Stomach (tissue), 9 donors: Measurements from ENCODE around the gene ATP2B2. TPM values are rescaled to one million over a fixed set of nuclear protein-coding genes. Genes with fewer than 3 reads are reported as not detected.

ENCODE experiments used
- DNase-seq, 2 donors: peaks; one replicate each; pipeline versions ENCODE4 v3.0.0 to v3.0.0-alpha.2; 2013 to 2019
- H3K27ac ChIP-seq, 5 donors: fragments of 200-600 bp in 4 of 5; sonication (generic) in 4 of 5; one replicate each; pipeline ENCODE4 v1.5.1; 2013 to 2019; ENCODE audit warnings: mild to moderate bottlenecking in 1 of 5, moderate library complexity in 1 of 5
- H3K27me3 ChIP-seq, 3 donors: fragments of 200-600 bp; sonication (generic); one replicate each; pipeline ENCODE4 v1.5.1; 2017 to 2019; ENCODE audit warnings: mixed run types in 1 of 3
- H3K36me3 ChIP-seq, 4 donors: fragments of 200-600 bp; sonication (generic); 1 replicate in 3 of 4; 2 replicates in 1 of 4; pipeline ENCODE4 v1.5.1; 2016 to 2019
- H3K4me1 ChIP-seq, 4 donors: fragments of 200-600 bp; sonication (generic); one replicate each; pipeline ENCODE4 v1.5.1; 2016 to 2019
- H3K4me3 ChIP-seq, 4 donors: fragments of 200-600 bp; sonication (generic) in 3 of 4; one replicate each; pipeline ENCODE4 v1.5.1; 2016 to 2019; ENCODE audit warnings: mild to moderate bottlenecking in 1 of 4
- H3K9me3 ChIP-seq, 4 donors: fragments of 200-600 bp; sonication (generic); one replicate each; pipeline ENCODE4 v1.5.1; 2016 to 2019
- CTCF ChIP-seq, 7 experiments: fragments of 450-650 bp in 4 of 7; fragments of 200-600 bp in 3 of 7; sonication (generic) in 3 of 7; IDR thresholded peaks; one replicate each; pipeline ENCODE4 v1.5.1; 2016 to 2019; ENCODE audit warnings: antibody characterized with exemption in 7 of 7, control low read depth in 2 of 7, mild to moderate bottlenecking in 1 of 7
- EP300 ChIP-seq: sonication (generic); formaldehyde crosslinking; IDR thresholded peaks from one replicate; pipeline ENCODE4 v1.6.1; 2017; ENCODE audit warnings: antibody characterized with exemption
- POLR2A ChIP-seq, 4 donors: fragments of 450-650 bp; IDR thresholded peaks; one replicate each; pipeline ENCODE4 v1.6.1; 2016; ENCODE audit warnings: antibody characterized with exemption in 4 of 4, control low read depth in 2 of 4, mild to moderate bottlenecking in 1 of 4, moderate library complexity in 1 of 4
- POLR2AphosphoS5 ChIP-seq, 3 donors: sonication (generic); formaldehyde crosslinking; IDR thresholded peaks; one replicate each; pipeline ENCODE4 v1.6.1; 2016; ENCODE audit warnings: antibody characterized with exemption in 3 of 3
- WGBS, 5 donors: extraction: QIAGEN DNeasy Blood & Tissue Kit in 3 of 5; methylation state at CpG; one replicate each; pipeline versions ENCODE4 v1.1.5 to v1.1.7; 2013 to 2018; 5-methylcytosine and 5-hydroxymethylcytosine counted together
- intact Hi-C: fragments of 100-400 bp; cut with DNase I; formaldehyde crosslinking; loops from one replicate; pipeline ENCODE4 v1.15.1; 2023; ENCODE audit warnings: low total_unique reads
- polyA plus RNA-seq, 3 donors: library from polyadenylated mRNA; stranded (reverse); fragments of 200-250 nt; gene quantifications; one replicate each; pipeline ENCODE4 v1.2.3, GENCODE V29; 2013
- total RNA-seq, 5 donors: library from RNA; depleted of rRNA; stranded (reverse); fragments of >200 nt; gene quantifications; one replicate each; pipeline versions ENCODE4 v1.1.0 to v1.2.3, GENCODE V29; 2014 to 2016
- donor health status: healthy with polysubstance abuse.
- donor health status: Bipolar disorder and iron deficiency.
- donor health status: healthy.

The ATP2B2 gene
- total and polyA plus RNA-seq, 8 donors = 0.03 to 0.37 TPM; not detected in 6

- H3K4me1 ChIP-seq = peaks cover under 1 to 3% (median 2%) of the 10 kb centered on the region in 4 donors
- no peak overlapping the region for H3K27ac ChIP-seq
- H3K27me3 ChIP-seq = peaks cover 0 to 16% (median 12%) of the 10 kb centered on the region in 3 donors
- H3K9me3 ChIP-seq = no peaks in the 10 kb centered on the region
- TF ChIP-seq EP300 = no peak
- 78 to 91% (median 82%) methylated on average over 6 of the region's 6 CpGs for WGBS, 5 donors
- H3K36me3 ChIP-seq = no peaks in the 10 kb centered on the region
- no peak overlapping the region for H3K4me3 ChIP-seq
- intact Hi-C loops = no loop called here
- no peak for DNase-seq
These were observed 5.5 kb upstream of the ATP2B2 start for GRCh38 chr3:10510743-10511432.

GRCh38 chr3:10510086-10510742 lies 4.8 kb upstream of the ATP2B2 start:
- WGBS, 5 donors = 65 to 74% (median 69%) methylated on average over 10 of the region's 10 CpGs

GRCh38 chr3:10509325-10509724 lies 3.9 kb upstream of the ATP2B2 start:
- no peaks in the 10 kb centered on the region for H3K9me3 ChIP-seq
- intact Hi-C loops = no loop called here
- no peak overlapping the region for H3K4me3 ChIP-seq
- WGBS, 5 donors = 72 to 85% (median 80%) methylated on average over 6 to 7 of the region's 7 CpGs
- H3K27ac ChIP-seq = no peak overlapping the region
- no peaks in the 10 kb centered on the region for H3K36me3 ChIP-seq
- H3K27me3 ChIP-seq = peaks cover 0 to 32% (median 28%) of the 10 kb centered on the region in 3 donors
- peaks cover 12 to 14% (median 13%) of the 10 kb centered on the region in 4 donors for H3K4me1 ChIP-seq
- no peak for TF ChIP-seq POLR2AphosphoS5 (IDR thresholded peaks at IDR 0.05)
- no peak for TF ChIP-seq POLR2A (IDR thresholded peaks at IDR 0.05)
- no peak for TF ChIP-seq EP300
- no peak for TF ChIP-seq CTCF (IDR thresholded peaks at IDR 0.05)
- no peak for DNase-seq

More at GRCh38 chr3:10510086-10510742, 4.8 kb upstream of the ATP2B2 start:
- Histone ChIP-seq H3K36me3 (no peaks in the 10 kb centered on the region), H3K4me3 (no peak overlapping the region), H3K9me3 (no peaks in the 10 kb centered on the region), H3K4me1 (peaks cover 8 to 10% (median 8%) of the 10 kb centered on the region in 4 donors), H3K27ac (no peak overlapping the region), H3K27me3 (peaks cover 0 to 23% (median 19%) of the 10 kb centered on the region in 3 donors)
- DNase-seq = no peak
- TF ChIP-seq POLR2A (IDR thresholded peaks at IDR 0.05) = no peak
- no peak for TF ChIP-seq POLR2AphosphoS5 (IDR thresholded peaks at IDR 0.05)
- no peak for TF ChIP-seq CTCF (IDR thresholded peaks at IDR 0.05)
- TF ChIP-seq EP300 = no peak
- intact Hi-C loops = no loop called here

GRCh38 chr3:10508619-10509260 lies 3.4 kb upstream of the ATP2B2 start:
- TF ChIP-seq EP300 = no peak
- WGBS, 5 donors = 66 to 77% (median 68%) methylated on average over 6 of the region's 6 CpGs
- no peaks in the 10 kb centered on the region for H3K36me3 ChIP-seq

GRCh38 chr3:10508235-10508618 lies 2.8 kb upstream of the ATP2B2 start:
- DNase-seq = no peak
- Histone ChIP-seq H3K36me3 (no peaks in the 10 kb centered on the region), H3K27ac (no peak overlapping the region), H3K9me3 (no peaks in the 10 kb centered on the region), H3K4me1 (peaks cover 12 to 14% (median 13%) of the 10 kb centered on the region in 4 donors), H3K27me3 (peaks cover 0 to 42% (median 39%) of the 10 kb centered on the region in 3 donors), H3K4me3 (no peak overlapping the region)
- intact Hi-C loops = no loop called here
- WGBS, 5 donors = 54 to 79% (median 73%) methylated on average over 3 of the region's 3 CpGs
- TF ChIP-seq EP300 = no peak
- TF ChIP-seq POLR2A (IDR thresholded peaks at IDR 0.05) = no peak
- TF ChIP-seq POLR2AphosphoS5 (IDR thresholded peaks at IDR 0.05) = no peak
- no peak for TF ChIP-seq CTCF (IDR thresholded peaks at IDR 0.05)

More at GRCh38 chr3:10508619-10509260, 3.4 kb upstream of the ATP2B2 start:
- Histone ChIP-seq H3K27ac (no peak overlapping the region), H3K4me3 (no peak overlapping the region), H3K9me3 (no peaks in the 10 kb centered on the region), H3K27me3 (peaks cover 0 to 36% (median 34%) of the 10 kb centered on the region in 3 donors), H3K4me1 (peaks cover 12 to 14% (median 13%) of the 10 kb centered on the region in 4 donors)
- intact Hi-C loops = no loop called here
- DNase-seq = no peak
